Choroid plexus epithelial cell (primary cell): ENCODE measurements around the gene MPDZ.
A peak's percentile ranks its signal among the peaks of the same experiment; 100 is the strongest.

Experiments
- DNase-seq: peaks from one replicate; pipeline ENCODE4 v3.0.0-alpha.2; 2010; ENCODE audit warnings: low read depth
- H3K4me3 ChIP-seq: 2 replicates; pipeline ENCODE4 v1.5.1; 2011; ENCODE audit warnings: low read depth, mild to moderate bottlenecking, control low read depth, low read length, moderate library complexity
- TF ChIP-seq, protein P1 (sequence below): conservative IDR thresholded peaks from 2 replicates; pipeline ENCODE4 v1.5.1; 2011; ENCODE audit warnings: low read depth, mild to moderate bottlenecking, control low read depth, inconsistent platforms, low read length, moderate library complexity

Gene MPDZ

DNA sequence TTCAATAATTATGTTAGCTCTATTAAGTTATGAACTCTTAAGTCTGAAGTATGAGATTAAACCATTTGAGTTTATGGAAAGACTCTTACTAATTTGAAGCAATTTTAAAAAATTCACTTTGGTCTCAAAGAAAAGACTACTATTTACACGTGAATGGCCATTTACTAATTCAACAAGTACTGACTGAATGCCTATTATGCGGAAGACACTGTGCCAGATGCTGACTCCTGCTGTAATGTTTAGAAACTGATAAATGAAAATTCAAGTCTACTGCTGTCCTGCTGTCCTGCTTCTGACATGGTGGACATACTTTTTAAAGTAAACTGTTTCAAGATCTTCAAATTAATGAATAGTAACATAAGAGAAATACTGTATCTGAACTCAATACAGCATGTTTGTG, 116.2 kb downstream of the MPDZ start:
- DNase-seq: no peak
- no peak overlapping the region for H3K4me3 ChIP-seq
- TF ChIP-seq, protein P1, sequence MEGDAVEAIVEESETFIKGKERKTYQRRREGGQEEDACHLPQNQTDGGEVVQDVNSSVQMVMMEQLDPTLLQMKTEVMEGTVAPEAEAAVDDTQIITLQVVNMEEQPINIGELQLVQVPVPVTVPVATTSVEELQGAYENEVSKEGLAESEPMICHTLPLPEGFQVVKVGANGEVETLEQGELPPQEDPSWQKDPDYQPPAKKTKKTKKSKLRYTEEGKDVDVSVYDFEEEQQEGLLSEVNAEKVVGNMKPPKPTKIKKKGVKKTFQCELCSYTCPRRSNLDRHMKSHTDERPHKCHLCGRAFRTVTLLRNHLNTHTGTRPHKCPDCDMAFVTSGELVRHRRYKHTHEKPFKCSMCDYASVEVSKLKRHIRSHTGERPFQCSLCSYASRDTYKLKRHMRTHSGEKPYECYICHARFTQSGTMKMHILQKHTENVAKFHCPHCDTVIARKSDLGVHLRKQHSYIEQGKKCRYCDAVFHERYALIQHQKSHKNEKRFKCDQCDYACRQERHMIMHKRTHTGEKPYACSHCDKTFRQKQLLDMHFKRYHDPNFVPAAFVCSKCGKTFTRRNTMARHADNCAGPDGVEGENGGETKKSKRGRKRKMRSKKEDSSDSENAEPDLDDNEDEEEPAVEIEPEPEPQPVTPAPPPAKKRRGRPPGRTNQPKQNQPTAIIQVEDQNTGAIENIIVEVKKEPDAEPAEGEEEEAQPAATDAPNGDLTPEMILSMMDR: no peak

DNA sequence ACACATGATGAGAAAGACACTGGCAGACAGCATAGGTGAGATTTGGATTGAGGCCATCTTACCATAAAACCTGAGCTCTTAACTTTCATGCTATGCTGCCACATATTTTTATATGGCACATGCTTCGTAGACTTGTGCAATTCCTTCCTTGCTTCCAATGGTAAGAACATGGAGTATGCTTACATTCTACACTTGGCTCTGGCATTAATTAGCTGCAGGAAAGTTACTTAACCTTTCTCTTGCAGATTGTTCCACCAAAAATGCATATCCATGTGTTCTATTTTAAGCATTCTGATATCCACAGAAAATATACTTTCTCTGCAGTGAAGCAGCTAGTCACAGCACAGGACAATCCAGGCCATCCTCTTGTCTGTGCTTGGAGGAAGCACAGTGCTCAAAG, 119.4 kb downstream of the MPDZ start:
- TF ChIP-seq, protein P1: no peak
- no peak for DNase-seq
- H3K4me3 ChIP-seq: no peak overlapping the region

DNA sequence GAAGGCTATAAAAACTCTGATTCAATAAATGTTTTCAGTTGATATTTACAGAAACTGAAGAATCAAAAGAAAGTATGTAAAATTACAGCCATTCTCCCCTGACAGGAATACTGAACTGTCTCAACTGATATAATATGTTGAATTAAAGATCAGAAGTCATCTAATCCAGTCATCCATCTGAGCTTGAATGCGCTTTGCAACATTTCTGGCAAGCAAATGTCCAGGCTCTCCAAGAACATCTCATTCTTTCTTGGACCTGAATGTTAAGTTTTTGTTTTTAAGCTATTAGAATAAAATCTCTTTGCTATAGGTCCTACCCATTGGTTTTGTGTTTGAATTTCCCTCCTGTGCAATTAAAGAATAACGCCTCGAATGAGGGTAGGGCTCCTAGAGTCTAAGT, 120.5 kb downstream of the MPDZ start:
- H3K4me3 ChIP-seq: no peak overlapping the region
- TF ChIP-seq, protein P1: no peak
- no peak for DNase-seq

DNA sequence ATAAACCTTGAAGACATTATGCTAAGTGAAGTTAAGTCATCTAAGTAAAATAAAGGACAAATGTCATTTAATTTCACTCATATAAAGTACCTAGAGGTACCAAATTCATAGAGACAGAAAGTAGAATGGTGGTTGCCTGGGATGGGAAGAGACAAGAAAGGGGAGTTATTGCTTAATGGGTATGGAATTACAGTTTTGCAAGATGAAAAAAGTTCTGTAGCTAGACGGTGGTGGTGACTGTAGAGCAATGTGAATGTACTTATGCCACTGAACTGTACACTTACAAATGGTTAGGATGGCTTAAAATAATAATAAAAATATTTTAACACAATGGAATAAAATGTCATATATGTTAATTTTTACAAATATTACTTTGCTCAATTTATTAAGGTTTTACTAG, 128.0 kb downstream of the MPDZ start:
- TF ChIP-seq, protein P1: no peak
- DNase-seq: peak; percentile 28
- no peak overlapping the region for H3K4me3 ChIP-seq

DNA sequence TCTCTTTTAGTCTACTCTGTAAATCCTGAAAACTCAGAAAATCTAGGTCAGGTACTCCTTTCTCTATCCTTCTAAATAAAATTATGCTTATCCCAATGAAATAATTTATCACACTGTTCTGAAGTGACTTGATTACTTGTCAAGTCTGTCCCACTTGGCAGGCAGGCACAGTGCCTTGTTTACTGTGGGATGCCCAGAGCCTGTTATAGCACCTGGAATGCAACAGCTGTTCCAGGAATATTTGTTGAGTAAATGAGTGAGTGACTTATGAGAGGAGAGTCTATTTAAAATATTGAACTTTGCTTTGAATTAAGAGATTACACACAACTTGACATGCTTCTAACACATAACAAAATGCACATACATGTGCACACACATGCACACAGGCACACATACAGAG, 130.0 kb downstream of the MPDZ start:
- TF ChIP-seq, protein P1: no peak
- H3K4me3 ChIP-seq: no peak overlapping the region
- no peak for DNase-seq

DNA sequence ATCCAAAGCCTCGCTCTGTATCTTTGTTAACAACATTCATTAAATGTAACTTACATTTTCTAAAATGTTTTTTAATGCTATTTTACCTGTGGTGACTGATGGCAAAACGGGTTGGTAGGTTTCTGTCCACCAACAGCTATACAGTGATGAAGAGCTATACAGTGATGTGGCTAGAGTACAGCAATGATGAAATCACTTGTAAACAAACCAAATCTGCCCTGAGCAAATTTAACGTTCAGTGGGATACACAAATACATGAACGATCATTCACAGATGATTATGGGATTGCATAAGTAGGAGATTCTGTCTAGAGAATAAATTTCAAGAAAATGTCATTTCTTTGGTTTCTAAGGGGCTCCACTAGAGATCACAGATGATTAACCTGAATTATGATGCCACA, 132.7 kb downstream of the MPDZ start:
- no peak for DNase-seq
- TF ChIP-seq, protein P1: no peak
- H3K4me3 ChIP-seq: no peak overlapping the region

DNA sequence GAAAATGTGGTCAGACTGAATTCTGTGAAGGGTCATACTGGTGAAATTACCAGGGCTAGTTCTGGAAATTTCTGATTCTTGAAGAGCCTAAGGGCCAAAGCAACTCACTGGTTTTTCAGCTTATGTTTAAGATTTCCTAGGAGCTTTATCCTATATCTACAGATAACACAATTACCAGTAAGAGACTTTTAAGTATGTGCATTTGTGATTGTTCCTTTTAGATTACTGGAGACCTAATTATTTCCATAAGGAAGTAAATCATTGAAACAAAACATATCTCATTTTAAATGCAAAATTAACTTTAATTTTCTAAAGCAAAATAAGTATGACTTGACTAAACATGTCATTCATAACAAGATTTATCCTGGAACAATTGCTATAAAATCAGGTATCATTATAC, 134.2 kb downstream of the MPDZ start:
- no peak overlapping the region for H3K4me3 ChIP-seq
- TF ChIP-seq, protein P1: no peak
- no peak for DNase-seq
